Activated T-helper 9 cell treated with anti-CD3 and anti-CD28 coated beads, Interleukin-2, amount 50 U/mL, for 16 hours (primary cell): ENCODE data around the gene FOXD4L1.
"Not testable (repeated sequence)": the region's sequence is repeated elsewhere in the genome, so short reads cannot be mapped to it uniquely, and the experiment has no call there.

Source experiments
- DNase-seq: peaks from one replicate; pipeline ENCODE4 v3.0.0-alpha.2; 2020; ENCODE audit warnings: low read depth

The FOXD4L1 gene

GRCh38 chr2:113498365-113498764 is at the start of gene FOXD4L1:
FOXD4L1 (plus strand) TSS chr2:113498665; CDS start chr2:113499257, 592 bp downstream.
- DNase-seq, result not testable (repeated sequence)

GRCh38 chr2:113465770-113466169 is 32.7 kb upstream of the FOXD4L1 start:
- DNase-seq, result not testable (repeated sequence)

DNA sequence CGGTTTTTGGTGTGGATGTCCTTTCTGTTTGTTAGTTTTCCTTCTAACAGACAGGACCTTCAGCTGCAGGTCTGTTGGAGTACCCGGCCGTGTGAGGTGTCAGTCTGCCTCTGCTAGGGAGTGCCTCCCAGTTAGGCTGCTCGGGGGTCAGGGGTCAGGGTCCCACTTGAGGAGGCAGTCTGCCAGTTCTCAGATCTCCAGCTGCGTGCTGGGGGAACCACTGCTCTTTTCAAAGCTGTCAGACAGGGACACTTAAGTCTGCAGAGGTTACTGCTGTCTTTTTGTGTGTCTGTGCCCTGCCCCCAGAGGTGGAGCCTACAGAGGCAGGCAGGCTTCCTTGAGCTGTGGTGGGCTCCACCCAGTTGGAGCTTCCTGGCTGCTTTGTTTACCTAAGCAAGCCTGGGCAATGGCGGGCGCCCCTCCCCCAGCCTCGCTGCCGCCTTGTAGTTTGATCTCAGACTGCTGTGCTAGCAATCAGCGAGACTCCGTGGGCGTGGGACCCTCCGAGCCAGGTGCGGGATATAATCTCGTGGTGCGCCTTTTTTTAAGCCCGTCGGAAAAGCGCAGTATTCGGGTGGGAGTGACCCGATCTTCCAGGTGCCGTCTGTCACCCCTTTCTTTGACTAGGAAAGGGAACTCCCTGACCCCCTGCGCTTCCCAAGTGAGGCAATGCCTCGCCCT is 21.6 kb upstream of the FOXD4L1 start:
- not testable (repeated sequence) for DNase-seq

GRCh38 chr2:113496527-113496926 is 1.9 kb upstream of the FOXD4L1 start:
- DNase-seq, result not testable (repeated sequence)

DNA sequence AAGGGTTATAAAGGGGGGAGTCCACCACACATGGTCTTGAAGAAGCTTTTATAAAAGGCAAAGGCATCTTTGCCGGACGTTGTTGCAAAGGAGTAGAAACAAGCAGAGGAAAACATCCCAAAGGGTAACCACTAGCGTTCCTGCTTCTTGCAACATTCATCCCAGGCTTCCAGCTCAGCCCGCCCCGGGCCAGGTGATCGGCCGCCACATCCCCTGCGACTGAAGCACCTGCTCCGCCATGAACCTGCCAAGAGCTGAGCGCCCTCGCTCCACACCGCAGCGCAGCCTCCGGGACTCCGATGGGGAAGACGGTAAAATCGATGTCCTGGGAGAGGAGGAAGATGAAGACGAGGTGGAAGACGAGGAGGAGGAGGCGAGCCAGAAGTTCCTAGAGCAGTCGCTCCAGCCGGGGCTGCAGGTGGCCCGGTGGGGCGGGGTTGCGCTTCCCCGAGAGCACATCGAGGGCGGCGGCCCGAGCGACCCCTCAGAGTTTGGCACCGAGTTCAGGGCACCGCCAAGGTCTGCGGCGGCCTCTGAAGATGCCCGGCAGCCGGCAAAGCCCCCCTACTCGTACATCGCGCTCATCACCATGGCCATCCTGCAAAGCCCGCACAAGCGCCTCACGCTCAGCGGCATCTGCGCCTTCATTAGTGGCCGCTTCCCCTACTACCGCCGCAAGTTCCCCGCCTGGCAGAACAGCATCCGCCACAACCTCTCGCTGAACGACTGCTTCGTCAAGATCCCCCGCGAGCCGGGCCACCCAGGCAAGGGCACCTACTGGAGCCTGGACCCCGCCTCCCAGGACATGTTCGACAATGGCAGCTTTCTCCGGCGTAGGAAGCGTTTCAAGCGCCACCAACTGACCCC is 787 bp downstream of the FOXD4L1 start:
- DNase-seq, result not testable (repeated sequence)

GRCh38 chr2:113499886-113500722 is 1.6 kb downstream of the FOXD4L1 start:
- not testable (repeated sequence) for DNase-seq

DNA sequence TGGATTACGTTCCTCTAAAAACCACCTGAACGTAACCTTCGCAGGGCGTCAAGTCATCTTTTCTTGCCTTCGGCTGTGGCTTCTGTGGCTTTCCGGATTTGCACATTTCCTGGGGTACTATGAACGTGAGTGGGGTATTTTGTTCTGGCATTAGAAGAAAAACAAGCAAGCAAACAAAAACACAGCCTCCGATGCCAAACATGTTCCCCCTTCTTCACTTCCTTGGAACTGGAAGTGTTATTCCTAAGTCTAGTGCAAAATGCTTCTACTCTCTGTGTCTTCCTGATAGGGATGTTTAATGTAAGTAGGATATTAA is 2.2 kb downstream of the FOXD4L1 start:
- not testable (repeated sequence) for DNase-seq

GRCh38 chr2:113502216-113503093 is 4.0 kb downstream of the FOXD4L1 start:
- not testable (repeated sequence) for DNase-seq

- not testable (repeated sequence) for DNase-seq
Measured at GRCh38 chr2:113503094-113504042, 4.9 kb downstream of the FOXD4L1 start.

DNA sequence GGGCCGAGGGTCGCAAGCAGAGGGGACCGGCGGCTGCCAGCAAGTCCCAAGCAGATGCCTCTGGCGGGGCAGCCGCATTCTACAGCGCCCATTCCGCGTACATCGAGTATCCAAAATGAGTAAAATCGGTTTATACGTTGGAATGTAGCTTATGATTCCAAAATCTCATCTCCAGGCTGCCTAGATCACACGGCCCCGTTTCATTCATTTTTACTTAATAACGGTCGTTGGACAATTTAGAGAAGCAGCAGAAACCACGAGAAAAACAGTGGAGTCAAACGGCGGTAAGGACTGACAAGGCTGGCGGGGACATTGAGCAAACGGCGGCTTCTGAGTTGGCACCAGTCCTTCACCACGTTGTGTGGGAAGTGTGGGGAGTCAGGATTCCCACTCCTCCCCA is 5.6 kb downstream of the FOXD4L1 start:
- not testable (repeated sequence) for DNase-seq

- DNase-seq, result not testable (repeated sequence)
Measured at GRCh38 chr2:113507394-113508140, 9.1 kb downstream of the FOXD4L1 start.

- not testable (repeated sequence) for DNase-seq
Measured at GRCh38 chr2:113508187-113508586, 9.7 kb downstream of the FOXD4L1 start.

GRCh38 chr2:113510913-113511312 is 12.4 kb downstream of the FOXD4L1 start:
- DNase-seq, result not testable (repeated sequence)

DNA sequence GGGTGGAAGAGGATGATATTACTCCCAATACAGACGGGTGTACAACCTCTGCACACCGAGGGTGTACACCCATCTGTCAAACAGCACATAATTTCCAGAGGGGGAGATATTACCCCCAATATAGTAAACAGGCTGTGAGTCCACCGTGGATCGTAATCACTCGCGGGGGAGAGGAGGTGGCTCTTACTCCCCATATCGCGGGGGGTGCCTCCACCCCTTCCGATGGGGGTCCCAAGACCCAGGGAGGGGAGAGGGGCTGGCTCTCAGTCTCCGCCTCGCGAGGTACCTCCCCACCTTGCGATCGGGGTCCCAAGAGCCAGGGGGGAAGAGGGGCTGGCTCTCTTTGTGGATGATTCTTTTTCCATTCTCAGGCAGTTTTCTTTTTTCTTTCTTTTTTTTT is 13.4 kb downstream of the FOXD4L1 start:
- not testable (repeated sequence) for DNase-seq

- not testable (repeated sequence) for DNase-seq
Measured at GRCh38 chr2:113515457-113515856, 17.0 kb downstream of the FOXD4L1 start.

DNA sequence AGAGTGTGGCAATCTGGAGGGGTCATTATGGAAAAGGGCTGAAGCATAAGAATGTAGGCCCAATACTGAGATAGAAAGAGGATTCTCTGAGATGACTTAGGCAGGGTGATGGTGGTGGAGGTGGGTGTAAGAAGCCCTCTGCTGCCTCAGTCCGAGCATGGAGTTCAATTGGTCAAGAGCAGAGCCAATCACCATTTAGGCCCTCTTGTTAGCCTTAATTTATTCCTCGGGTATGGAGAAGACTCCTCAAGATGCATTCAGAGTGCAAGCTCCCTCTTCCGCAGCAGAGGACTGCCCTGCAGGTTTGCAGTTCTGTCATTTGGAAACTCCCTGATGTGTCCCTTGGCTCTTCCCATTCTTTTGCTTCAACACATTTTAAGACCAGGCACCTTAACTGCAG is 17.5 kb downstream of the FOXD4L1 start:
- DNase-seq, result not testable (repeated sequence)

DNA sequence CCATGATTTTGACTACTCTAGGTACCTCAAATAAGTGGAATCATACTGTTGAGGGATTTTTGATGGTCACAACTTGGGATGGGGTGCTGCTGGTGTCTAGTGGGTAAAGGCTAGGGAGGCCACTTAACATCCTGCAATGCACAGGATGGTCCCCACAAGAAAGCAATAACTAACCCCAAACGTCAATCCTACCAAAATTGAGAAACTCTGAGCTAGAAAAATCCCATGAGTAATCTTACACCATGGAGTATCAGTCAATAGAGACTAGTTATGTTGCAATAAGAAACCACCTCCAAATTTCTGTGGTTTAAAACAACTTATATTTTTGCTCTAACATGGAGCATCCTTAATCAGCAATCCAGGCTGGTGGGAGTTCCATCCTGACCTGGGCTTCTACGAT is 18.6 kb downstream of the FOXD4L1 start:
- not testable (repeated sequence) for DNase-seq

GRCh38 chr2:113520837-113521236 is 22.4 kb downstream of the FOXD4L1 start:
- not testable (repeated sequence) for DNase-seq

DNA sequence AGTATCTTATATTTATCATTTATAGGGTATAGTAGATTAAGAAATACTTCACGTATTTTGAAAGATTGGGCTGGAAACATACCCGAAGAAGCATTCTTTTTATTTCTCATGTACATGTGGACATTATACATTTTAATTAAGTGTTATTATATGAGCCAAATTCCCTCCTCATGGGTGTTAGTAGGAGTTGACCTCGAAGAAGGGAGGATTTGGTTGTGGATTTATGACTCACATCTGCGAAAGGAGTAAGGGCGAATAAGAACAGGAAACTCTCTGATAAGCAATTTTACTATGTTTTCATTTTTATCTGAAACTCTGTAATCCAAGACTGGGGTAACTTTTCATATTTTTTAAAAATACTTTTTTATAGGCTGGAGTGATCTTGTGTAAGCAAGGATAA is 23.0 kb downstream of the FOXD4L1 start:
- not testable (repeated sequence) for DNase-seq
